NT2/D1 (cell line): Measurements from ENCODE around the gene SSC4D.

Source experiments
- DNase-seq: peaks from one replicate; pipeline ENCODE4 v3.0.0-alpha.2; 2011; ENCODE audit warnings: low read depth, low spot score
- H3K27me3 ChIP-seq: 2 replicates; pipeline ENCODE4 v1.6.0; 2011; ENCODE audit warnings: mild to moderate bottlenecking; ENCODE audit not compliant: insufficient read length, insufficient read depth
- H3K36me3 ChIP-seq: 2 replicates; pipeline ENCODE4 v1.6.1; 2011; ENCODE audit warnings: mild to moderate bottlenecking, low read length, mixed read lengths; ENCODE audit not compliant: insufficient read depth, insufficient read length
- H3K4me1 ChIP-seq: 2 replicates; pipeline ENCODE4 v1.5.1; 2011; ENCODE audit not compliant: insufficient read depth, insufficient read length
- H3K4me3 ChIP-seq: 2 replicates; pipeline ENCODE4 v1.5.1; 2011; ENCODE audit warnings: low read depth; ENCODE audit not compliant: insufficient read length
- H3K9ac ChIP-seq: 2 replicates; pipeline ENCODE4 v1.6.0; 2011; ENCODE audit warnings: low read depth; ENCODE audit not compliant: insufficient read length
- H3K9me3 ChIP-seq: 2 replicates; pipeline ENCODE4 v1.5.1; 2011; ENCODE audit warnings: mild to moderate bottlenecking, low read length; ENCODE audit not compliant: insufficient read depth
- SUZ12 ChIP-seq: IDR thresholded peaks from 2 replicates; pipeline ENCODE4 v1.6.1; 2011; ENCODE audit not compliant: insufficient read length, insufficient read depth; ENCODE audit errors: extremely low read depth
- YY1 ChIP-seq: IDR thresholded peaks from 2 replicates; pipeline ENCODE4 v1.6.1; 2011; ENCODE audit not compliant: insufficient read length, insufficient read depth
- ZNF274 ChIP-seq: IDR thresholded peaks from 2 replicates; pipeline ENCODE4 v1.6.1; 2011; ENCODE audit warnings: mild to moderate bottlenecking, low read depth, low read length

SSC4D gene

GRCh38 chr7:76386691-76387260, 22.7 kb downstream of the SSC4D start:
- Histone ChIP-seq H3K9ac (no peak overlapping the region), H3K36me3 (peaks cover 7% of the 10 kb centered on the region), H3K27me3 (no peaks in the 10 kb centered on the region), H3K4me3 (no peak overlapping the region), H3K4me1 (peaks cover 3% of the 10 kb centered on the region), H3K9me3 (no peaks in the 10 kb centered on the region)
- TF ChIP-seq SUZ12 (no peak), YY1 (no peak), ZNF274 (no peak)
- DNase-seq = no peak

- Histone ChIP-seq H3K9me3 (no peaks in the 10 kb centered on the region), H3K36me3 (no peaks in the 10 kb centered on the region), H3K9ac (no peak overlapping the region), H3K4me3 (no peak overlapping the region), H3K27me3 (no peaks in the 10 kb centered on the region), H3K4me1 (no peaks in the 10 kb centered on the region)
- DNase-seq = no peak
- no peak for TF ChIP-seq ZNF274
- no peak for TF ChIP-seq YY1
- TF ChIP-seq SUZ12 = no peak
Measured at GRCh38 chr7:76383089-76383944, 26.2 kb downstream of the SSC4D start.

GRCh38 chr7:76381814-76382213, 27.7 kb downstream of the SSC4D start:
- no peaks in the 10 kb centered on the region for H3K36me3 ChIP-seq
- H3K4me3 ChIP-seq = no peak overlapping the region
- no peak overlapping the region for H3K9ac ChIP-seq
- H3K4me1 ChIP-seq = no peaks in the 10 kb centered on the region
- no peaks in the 10 kb centered on the region for H3K27me3 ChIP-seq
- no peaks in the 10 kb centered on the region for H3K9me3 ChIP-seq
- TF ChIP-seq SUZ12 (no peak), ZNF274 (no peak), YY1 (no peak)
- DNase-seq = no peak

GRCh38 chr7:76380623-76380966, 28.9 kb downstream of the SSC4D start:
- Histone ChIP-seq H3K9me3 (no peaks in the 10 kb centered on the region), H3K4me3 (peak overlapping the region; percentile 37), H3K9ac (peak overlapping the region; percentile 42), H3K27me3 (no peaks in the 10 kb centered on the region), H3K36me3 (no peaks in the 10 kb centered on the region), H3K4me1 (no peaks in the 10 kb centered on the region)
- no peak for DNase-seq
- no peak for TF ChIP-seq YY1
- TF ChIP-seq ZNF274 = no peak
- TF ChIP-seq SUZ12 = no peak

- Histone ChIP-seq H3K4me3 (no peak overlapping the region), H3K9me3 (no peaks in the 10 kb centered on the region), H3K9ac (no peak overlapping the region), H3K27me3 (no peaks in the 10 kb centered on the region), H3K36me3 (no peaks in the 10 kb centered on the region), H3K4me1 (peaks cover 2% of the 10 kb centered on the region)
- no peak for DNase-seq
- TF ChIP-seq SUZ12 (no peak), YY1 (no peak), ZNF274 (no peak)
Measured at GRCh38 chr7:76377186-76377918, 32.1 kb downstream of the SSC4D start.

- no peak overlapping the region for H3K4me3 ChIP-seq
- H3K36me3 ChIP-seq = no peaks in the 10 kb centered on the region
- H3K27me3 ChIP-seq = no peaks in the 10 kb centered on the region
- no peak overlapping the region for H3K9ac ChIP-seq
- no peaks in the 10 kb centered on the region for H3K9me3 ChIP-seq
- TF ChIP-seq SUZ12 (no peak), ZNF274 (no peak), YY1 (no peak)
- DNase-seq = no peak
- H3K4me1 ChIP-seq = peaks cover 2% of the 10 kb centered on the region
Measured at GRCh38 chr7:76375251-76375650, 34.2 kb downstream of the SSC4D start.

GRCh38 chr7:76372984-76373833, 36.3 kb downstream of the SSC4D start:
- no peak for DNase-seq

More at GRCh38 chr7:76372984-76373833, 36.3 kb downstream of the SSC4D start:
- no peak overlapping the region for H3K9ac ChIP-seq
- peaks cover 2% of the 10 kb centered on the region for H3K4me1 ChIP-seq
- H3K4me3 ChIP-seq = no peak overlapping the region
- TF ChIP-seq SUZ12 (no peak), ZNF274 (no peak), YY1 (no peak)
- no peaks in the 10 kb centered on the region for H3K36me3 ChIP-seq
- no peaks in the 10 kb centered on the region for H3K9me3 ChIP-seq
- no peaks in the 10 kb centered on the region for H3K27me3 ChIP-seq
